Activated CD4-positive, CD25-positive, alpha-beta regulatory T cell treated with anti-CD3 and anti-CD28 coated beads, Interleukin-2, amount 50 U/mL, for 16 hours (primary cell): ENCODE data around the gene RARRES2.

ENCODE experiments used
- DNase-seq: peaks from one replicate; pipeline ENCODE4 v3.0.0-alpha.2; 2020; ENCODE audit warnings: low read depth, low spot score

RARRES2 gene

DNA sequence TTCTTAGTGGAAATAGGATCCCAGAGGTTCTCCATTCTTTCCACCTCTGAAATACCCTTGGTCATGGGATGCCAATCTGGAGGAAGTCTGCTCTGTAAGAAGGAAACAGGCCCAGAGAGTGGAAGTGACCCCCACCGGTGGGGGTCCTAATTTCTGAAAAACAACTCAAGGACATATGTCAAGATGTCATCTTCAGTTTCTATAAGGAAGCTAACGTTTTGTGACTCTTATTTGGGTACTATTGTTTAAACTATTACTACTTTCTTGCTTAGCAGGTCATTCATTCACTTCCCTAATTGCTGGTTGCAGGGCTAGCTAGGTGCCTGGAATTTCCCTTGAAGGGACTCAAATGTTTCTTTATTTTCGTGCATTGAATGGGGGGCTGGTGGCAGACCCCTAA, 35.8 kb upstream of the RARRES2 start:
- DNase-seq = no peak

DNA sequence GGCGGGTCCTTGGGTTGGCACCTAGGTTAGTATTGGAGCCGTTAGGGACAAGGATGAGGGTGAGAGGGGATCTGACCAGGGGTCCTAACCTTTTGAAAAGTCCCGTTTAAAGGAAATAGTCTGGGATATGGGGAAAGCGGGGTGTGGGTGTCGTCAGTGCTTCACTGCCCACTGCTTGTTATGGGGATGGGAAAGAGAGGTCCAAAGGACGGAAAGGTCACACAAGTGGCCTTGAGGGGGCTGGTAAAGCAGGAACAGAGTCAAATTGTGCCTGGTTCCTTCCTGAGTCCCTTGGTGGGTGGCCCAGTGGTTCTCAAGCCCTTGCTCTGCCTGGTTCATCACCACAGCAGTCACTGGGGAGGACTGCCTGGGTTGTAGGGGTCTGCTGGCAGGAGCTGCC, 35.1 kb upstream of the RARRES2 start:
- DNase-seq = no peak

DNA sequence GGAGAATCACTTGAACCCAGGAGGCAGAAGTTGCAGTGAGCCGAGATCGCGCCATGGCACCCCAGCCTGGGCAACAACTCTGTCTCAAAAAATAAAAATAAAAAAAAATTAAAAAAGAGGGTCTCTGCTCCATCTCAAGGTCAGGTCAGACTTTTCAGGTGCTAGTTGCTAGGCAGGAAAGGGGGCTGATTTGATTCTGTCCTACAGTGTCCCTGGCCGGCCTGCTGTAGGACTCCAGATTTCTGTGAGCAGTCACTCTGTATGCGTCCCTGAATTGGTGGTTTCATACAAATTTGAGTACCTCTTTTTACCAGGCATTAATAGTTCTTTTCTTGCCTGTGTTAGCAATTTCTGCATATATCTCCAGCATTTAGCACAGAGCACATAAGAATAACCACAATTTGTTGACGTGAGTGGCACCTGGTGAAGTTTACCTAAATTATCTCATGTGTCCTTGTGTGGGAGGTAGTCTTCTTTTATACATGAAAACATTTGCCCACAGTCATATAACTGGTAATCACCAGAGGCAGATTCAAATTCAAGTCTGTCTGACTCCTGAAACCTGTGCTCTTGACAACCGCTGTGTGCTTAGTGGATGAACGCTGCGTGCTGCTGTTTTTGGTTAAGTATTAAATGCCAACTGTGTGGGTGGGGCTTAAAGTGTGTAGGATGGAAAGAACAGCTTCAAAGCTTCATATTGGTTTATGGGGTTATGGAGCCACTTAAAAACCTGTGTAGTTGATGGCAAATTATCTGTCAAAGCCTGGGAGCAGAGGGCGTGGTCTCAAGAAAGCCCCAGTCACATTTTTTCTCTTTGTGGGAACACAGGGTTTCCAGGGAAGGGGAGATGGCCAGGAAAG, 34.5 kb upstream of the RARRES2 start:
- DNase-seq = no peak

DNA sequence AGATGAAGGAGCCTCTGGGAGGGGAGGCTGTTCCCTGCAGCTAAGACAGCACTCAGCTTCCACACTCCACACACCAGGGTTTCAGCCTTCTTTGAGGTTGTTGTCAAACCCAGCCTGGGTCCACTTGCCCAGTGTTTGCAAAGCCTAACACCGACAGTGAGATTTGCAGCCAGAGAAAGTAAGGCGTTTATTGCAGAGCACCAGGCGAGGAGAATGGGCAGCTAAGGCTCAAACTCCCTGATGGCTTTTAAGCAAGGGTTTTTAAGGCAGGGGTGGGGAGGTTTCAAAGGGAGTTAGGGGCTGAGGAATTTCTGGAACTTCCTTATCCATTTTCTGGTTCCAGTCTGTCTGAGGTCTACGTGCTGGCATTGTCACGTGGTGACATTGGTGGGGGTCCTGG, 33.0 kb upstream of the RARRES2 start:
- no peak for DNase-seq

DNA sequence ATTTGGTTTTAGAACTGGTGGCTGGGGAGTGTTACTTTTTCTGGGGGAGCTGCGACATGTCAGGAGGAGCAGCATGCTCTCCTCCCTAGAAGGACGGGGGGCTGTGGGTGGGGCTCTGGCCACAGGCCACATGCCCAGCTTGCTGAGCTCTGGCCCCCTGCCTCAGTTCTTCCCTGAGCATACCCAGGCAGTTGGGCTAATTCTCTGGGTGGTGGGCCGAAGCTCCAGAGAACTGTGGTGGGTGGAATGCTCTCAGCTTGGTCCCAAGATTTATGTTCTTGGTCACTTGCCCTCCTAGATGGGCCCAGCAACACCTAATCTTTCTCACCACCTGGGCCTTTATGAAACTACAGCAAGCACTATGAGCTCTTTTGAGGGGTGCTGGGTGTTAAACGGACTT, 32.6 kb upstream of the RARRES2 start:
- DNase-seq = no peak

DNA sequence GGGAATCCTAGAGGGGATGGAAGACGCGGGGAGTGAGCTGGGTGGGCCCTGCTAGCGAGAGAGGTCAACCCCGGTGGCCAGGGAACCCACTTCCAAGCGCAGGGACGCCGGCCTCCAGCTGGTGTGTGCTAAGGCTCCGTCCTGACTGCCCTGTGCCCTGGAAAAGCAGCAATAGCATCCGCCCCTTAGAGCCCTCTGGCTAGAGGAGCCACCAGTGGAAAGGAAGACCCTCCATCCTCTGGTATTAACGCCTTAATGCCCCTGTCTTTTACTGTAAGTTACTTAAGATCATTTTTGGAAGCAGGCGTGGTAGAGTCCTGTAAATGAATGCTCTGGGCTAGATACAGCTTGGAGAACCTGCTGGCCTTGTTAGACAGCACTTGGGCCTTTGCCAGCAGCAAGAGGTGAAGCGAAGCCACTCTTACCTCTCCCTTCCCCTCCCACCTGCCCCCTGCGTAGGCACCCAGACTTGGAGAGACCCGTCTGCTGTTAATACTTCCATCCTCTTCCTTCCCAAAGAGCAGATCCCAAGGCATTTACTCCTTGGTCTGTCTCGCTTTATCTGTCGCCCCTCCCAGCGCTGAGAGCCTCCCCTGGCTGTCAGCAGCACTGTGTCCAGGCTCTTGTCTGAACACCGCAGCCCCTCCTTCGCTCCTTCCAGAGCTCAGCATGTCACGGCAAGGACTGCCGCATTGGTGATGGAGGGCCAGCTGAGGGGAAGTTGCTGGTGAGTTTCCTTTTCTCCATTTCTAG, 31.8 kb upstream of the RARRES2 start:
- DNase-seq = no peak

DNA sequence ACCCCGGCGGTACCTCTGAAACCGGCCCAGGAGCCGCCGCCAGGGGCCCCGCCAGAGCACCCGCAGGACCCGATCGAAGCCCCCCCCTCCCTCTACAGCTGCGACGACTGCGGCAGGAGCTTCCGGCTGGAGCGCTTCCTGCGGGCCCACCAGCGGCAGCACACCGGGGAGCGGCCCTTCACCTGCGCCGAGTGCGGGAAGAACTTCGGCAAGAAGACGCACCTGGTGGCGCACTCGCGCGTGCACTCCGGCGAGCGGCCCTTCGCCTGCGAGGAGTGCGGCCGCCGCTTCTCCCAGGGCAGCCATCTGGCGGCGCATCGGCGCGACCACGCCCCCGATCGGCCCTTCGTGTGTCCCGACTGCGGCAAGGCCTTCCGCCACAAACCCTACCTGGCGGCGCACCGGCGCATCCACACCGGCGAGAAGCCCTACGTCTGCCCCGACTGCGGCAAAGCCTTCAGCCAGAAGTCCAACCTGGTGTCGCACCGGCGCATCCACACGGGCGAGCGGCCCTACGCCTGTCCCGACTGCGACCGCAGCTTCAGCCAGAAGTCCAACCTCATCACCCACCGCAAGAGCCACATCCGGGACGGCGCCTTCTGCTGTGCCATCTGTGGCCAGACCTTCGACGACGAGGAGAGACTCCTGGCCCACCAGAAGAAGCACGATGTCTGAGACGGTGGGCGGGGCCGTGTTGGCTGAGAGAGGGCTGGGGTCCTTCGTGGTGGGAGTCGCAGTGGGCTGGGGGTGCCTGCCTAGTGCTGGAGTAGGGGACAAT, 31.0 kb upstream of the RARRES2 start:
- DNase-seq = no peak

DNA sequence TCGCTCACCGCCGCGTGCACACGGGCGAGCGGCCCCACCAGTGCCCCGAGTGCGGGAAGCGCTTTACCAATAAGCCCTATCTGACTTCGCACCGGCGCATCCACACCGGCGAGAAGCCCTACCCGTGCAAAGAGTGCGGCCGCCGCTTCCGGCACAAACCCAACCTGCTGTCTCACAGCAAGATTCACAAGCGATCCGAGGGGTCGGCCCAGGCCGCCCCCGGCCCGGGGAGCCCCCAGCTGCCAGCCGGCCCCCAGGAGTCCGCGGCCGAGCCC, 30.5 kb upstream of the RARRES2 start:
- DNase-seq = no peak

DNA sequence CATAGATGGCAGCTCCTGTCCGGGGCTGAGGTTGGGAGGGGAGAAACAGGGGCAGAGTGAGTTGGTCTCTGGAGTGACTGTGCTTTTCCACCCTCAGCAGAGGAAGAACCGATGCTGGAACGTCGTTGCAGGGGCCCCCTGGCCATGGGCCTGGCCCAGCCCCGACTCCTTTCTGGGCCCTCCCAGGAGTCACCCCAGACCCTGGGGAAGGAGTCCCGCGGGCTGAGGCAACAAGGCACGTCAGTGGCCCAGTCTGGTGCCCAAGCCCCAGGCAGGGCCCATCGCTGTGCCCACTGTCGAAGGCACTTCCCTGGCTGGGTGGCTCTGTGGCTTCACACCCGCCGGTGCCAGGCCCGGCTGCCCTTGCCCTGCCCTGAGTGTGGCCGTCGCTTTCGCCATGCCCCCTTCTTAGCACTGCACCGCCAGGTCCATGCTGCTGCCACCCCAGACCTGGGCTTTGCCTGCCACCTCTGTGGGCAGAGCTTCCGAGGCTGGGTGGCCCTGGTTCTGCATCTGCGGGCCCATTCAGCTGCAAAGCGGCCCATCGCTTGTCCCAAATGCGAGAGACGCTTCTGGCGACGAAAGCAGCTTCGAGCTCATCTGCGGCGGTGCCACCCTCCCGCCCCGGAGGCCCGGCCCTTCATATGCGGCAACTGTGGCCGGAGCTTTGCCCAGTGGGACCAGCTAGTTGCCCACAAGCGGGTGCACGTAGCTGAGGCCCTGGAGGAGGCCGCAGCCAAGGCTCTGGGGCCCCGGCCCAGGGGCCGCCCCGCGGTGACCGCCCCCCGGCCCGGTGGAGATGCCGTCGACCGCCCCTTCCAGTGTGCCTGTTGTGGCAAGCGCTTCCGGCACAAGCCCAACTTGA, 29.9 kb upstream of the RARRES2 start:
- DNase-seq = no peak

DNA sequence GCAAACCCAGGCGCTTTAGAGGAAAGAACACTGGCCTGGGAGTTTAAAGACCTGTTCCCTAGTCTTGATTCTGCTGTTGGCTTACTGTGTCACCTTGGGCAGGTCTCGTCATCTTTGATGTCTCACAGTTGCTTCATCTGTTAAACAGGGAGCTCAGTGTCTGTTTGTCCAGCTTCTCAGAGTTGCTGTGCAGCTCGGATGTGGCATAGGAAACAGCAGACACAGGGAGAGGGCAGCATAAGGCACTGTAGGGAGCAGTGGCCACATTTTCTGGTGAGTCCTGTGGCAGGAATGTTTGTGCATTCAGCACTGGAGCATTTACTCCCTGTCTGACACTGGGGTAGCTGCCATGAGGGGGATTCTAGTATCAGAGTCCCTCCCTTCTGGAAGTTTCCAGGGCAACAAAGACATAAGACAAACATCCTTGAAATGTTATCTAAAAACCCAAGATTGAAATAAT, 29.2 kb upstream of the RARRES2 start:
- no peak for DNase-seq

DNA sequence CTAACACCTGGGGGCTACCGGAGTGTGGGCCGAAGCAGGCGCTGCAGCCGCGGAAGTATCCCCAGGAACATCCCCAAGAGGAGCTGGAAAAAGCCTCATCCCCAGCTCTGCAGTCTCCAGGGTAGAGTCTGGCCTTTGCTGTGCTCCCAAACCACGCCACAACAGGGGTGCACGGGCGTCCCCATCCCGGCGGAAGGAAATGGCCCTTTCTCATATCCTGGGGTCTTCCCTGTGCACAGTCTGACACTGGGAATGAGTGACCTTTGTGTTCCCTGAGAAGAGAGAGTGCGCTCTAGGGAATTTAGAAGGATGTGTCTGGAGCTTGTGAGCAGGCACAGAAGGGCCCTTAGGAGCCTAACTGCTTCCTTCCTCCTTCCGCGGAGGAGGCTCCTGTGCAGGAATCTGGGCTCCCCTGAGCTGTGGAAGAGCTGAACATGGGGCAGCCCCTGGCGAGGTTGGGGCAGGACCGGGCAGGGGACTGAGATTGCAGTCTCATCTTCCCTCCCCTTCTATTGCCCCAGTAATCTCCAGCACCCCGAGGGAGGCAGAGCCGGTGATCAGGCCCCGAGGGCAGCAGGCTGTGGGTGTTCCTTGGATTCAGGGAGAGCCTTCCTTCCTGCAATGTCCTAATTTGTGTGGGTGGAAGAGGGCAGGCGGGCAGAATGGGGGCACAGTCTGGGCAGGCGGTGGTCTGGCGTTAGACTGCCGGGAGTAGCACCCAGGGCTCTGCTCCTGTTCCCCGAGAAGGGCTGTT, 28.5 kb upstream of the RARRES2 start:
- no peak for DNase-seq

DNA sequence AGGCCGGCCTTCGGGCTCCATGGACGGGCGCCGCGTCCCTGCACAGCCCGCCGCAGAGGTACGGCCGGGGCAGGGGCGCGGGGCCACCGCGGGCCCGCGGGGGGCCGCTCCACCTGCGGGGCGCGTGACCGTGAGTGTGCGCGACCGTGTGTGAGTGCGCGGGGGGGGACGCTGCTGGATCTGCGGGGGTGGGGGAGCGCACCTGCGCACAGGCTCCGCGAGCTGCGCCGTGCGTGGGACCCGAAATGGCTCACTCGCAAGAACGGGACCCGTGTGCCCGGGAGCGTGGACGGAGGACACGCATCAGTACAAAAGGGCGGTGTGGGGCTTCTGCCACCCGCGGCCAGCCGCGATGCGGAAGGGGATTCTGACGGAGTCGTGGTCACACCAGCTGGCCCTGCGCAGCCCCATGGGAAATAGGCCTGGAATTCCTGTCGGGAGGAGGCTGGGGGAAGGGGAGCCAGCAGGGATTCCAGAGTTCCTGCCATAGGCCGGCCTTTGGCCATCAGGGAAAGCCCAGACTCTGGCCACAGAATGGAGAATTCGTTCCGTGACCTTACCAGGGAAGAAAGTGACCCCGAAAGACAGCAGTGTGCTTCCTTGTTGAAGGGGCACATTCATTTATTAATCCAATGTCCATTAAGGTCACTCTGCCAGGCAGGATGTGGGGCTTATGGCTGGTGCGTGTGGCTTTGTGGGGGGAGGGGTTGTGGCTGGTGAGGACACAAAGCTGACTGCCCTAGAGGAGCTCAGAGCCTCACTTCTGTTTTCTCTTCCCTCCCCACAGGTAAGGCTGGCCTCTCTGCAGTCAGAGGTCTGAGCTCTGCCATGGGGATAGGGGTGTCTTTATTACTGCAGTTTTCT, 27.7 kb upstream of the RARRES2 start:
- peak; percentile 35 for DNase-seq

DNA sequence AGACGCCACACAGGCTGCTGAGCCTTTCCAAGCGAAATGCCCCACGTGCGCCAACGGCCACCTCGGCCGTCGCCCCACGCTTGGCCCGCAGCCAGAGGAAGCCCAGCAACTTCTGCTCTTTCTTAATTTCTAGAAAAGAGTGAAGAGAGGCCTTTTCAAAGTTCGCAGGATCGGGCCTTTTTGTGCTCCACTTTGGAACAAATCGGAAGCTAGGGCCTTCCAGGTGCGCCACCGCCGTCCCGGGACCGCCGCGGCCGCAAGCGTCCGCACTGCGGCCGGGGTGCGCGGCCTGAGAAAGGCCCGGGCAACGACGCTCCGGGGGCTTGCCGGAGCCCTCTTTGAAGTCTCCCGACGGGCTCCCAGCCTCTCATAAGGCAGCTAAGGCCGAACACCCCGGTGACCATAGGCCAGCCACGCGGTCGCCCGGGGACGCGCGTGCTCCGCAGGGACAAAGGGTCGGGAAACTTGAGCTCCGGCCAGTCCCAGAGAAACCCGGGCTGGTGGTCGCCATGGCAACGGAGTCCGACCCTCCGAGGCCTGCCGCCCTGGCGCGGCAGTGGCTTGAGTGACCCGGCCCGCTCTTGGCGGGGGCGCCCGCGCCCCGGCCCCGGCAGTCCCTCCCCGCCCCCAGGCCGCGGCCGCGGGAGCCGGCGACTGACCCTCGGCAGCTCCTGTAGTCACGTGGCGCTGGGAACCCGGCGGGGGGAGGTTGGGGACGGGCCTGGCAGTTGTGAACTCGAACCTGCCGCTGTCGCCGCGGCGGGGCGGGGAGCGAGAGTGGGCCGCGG, 26.9 kb upstream of the RARRES2 start, which contains the start of gene REPIN1:
Gene REPIN1, plus strand, starts transcription at position 727 of the 788 bp plus-strand sequence. CDS start 890 bp downstream, outside the sequence.
- peak; percentile 47 for DNase-seq

DNA sequence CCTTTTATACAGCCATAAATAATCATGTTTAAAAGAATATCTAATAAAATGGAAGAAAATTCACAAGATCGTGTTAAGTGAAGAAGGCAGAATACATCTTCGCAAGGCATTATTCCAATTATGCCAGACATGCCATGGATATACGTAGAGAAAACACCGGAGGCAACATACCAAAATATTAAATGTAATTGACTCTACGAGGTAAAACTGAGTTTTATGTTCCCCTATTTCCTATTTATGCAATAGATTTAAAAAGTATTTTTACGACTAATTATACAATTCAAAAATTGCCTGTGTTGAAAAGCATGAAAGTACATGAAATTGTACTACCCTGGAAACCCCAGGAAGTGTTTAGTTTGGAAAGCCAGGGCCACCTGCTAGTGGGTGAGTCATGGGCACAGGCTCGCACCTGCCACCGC, 26.3 kb upstream of the RARRES2 start:
- no peak for DNase-seq

DNA sequence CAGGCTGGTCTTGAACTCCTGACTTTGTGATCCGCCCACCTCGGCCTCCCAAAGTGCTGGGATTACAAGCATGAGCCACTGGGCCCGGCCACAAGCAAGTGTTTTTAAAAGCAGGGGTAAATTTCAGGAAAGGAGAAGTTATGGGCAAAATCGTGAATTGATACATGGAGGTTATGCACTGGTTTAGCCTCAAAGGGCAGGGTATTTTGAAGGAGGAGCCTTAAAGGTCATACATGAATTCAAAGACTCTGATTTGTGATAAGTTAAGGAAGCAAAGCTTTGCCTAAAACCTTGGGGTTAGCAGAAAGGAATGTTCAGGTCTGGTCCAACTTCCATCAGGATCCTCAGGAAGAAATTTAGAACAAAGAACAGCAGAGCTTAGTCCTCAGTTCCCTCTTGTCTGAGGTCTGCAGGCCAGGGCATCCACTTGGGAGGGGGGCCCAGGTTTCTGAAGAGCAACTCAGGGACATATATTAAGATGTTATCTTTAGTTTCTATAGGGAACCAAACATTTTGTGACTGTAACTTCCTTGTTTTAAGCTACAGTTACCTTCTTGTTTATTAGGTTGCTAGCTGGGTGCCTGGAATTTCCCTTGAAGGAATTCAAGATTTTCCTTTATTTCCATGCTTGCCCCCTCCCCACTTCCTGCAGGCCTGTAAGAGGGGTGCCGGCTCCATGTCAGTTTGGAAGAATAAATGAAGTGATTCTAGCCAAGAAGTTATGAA, 24.4 kb upstream of the RARRES2 start:
- no peak for DNase-seq

DNA sequence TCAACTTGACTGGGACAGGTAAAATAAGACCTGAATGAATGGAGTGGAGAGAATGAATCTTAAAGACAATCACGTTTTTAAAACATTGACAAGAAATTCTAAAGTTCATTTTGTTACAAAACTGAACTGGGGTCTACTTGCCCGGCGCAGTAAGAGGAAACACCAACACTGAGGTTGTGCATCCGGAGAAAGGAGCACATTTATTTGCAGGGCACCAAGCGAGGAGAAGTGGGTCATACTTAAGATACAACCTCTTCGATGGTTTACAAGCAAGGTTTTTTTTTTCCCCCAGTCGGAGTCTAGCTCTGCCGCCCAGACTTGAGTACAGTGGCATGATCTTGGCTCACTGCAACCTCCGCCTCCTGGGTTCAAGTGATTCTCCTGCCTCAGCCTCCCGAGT, 23.8 kb upstream of the RARRES2 start:
- no peak for DNase-seq

DNA sequence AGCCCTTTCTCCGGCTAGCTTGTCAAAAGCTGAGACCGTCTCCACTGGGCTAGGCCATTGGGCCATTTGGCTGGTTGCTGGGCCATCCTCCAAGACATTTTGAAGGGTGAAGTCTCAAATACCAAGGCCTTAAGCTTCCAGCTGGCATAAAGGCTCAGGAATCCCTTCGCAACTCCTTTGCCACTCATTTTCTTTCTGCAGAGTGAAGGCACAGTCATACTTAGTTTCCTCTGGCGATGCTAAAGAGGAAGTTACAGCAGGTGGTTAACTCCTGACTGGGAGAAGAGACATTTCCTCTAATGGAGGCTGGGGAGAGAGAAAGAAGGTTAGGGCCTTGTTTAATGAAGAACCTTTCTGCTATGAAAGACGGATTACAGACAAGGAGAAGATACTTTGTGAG, 22.4 kb upstream of the RARRES2 start:
- no peak for DNase-seq

DNA sequence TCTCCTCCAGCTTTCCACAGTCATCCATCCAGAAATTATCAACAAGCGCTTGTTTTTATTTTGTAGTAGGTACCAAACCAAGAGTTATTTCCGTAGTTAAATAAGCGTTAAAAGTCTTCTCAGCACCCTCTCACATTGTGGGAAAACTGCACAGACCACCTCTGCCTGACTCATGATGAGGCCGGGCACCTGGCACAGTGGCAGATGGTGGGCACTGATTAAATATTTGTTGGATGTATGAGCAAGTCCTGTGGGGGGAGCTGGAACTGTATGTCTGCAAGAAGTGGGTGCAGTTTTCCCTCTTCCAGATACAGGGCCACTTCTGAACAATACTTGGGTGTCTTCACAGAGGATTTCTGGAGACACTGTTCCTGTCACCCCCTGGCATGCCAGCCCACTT, 21.9 kb upstream of the RARRES2 start:
- DNase-seq = no peak
